HCT116 (cell line): ENCODE results near the gene SYNJ2.
A peak's percentile ranks its signal among the peaks of the same experiment; 100 is the strongest.

Source experiments
- CBX3 ChIP-seq: IDR thresholded peaks from 2 replicates; pipeline ENCODE4 v1.6.1; 2012; ENCODE audit warnings: low read depth
- CTCF ChIP-seq, 3 experiments: fragments of 200-600 bp in 1 of 3; sonication (generic) in 1 of 3; IDR thresholded peaks in 2 of 3; conservative IDR thresholded peaks in 1 of 3; 2 replicates each; pipeline ENCODE4 v1.5.1; 2012 to 2017; ENCODE audit warnings: low read depth in 2 of 3, low read length in 2 of 3, antibody characterized with exemption in 1 of 3, borderline replicate concordance in 1 of 3, control low read depth in 1 of 3, mild to moderate bottlenecking in 1 of 3, mixed read lengths in 1 of 3, mixed run types in 1 of 3, moderate library complexity in 1 of 3; ENCODE audit not compliant: insufficient read depth in 1 of 3
- EZH2 ChIP-seq: fragments of 200-600 bp; sonication (generic); IDR thresholded peaks from 2 replicates; pipeline ENCODE4 v1.6.1; 2017; ENCODE audit warnings: antibody characterized with exemption, mixed run types
- MAX ChIP-seq: IDR thresholded peaks from 2 replicates; pipeline ENCODE4 v1.6.1; 2012
- POLR2A ChIP-seq: IDR thresholded peaks from 2 replicates; pipeline ENCODE4 v1.7.0; 2011; ENCODE audit warnings: borderline replicate concordance; ENCODE audit not compliant: insufficient read depth, insufficient read length; ENCODE audit errors: extremely low read depth
- POLR2AphosphoS5 ChIP-seq: IDR thresholded peaks from 2 replicates; pipeline ENCODE4 v1.6.1; 2011; ENCODE audit warnings: mild to moderate bottlenecking, low read depth, low read length, moderate library complexity
- SP1 ChIP-seq: IDR thresholded peaks from 2 replicates; pipeline ENCODE4 v1.6.1; 2012; ENCODE audit warnings: low read depth

- peak; percentile 94 for TF ChIP-seq SP1
- TF ChIP-seq CTCF (IDR thresholded peaks at IDR 0.05 in 2 of 3, conservative IDR thresholded peaks at IDR 0.05 in 1 of 3; ENCODE audit: borderline replicate concordance in 1 of 3, insufficient read depth in 1 of 3, low read depth in 2 of 3, low read length in 2 of 3), result no peak
- TF ChIP-seq POLR2AphosphoS5, result peak; percentile 51; the same call in 1 of the 2 replicates
- no peak for TF ChIP-seq POLR2A
- TF ChIP-seq EZH2, result no peak
- peak; percentile 82 for TF ChIP-seq MAX
- peak; percentile 91; the same call in 1 of the 2 replicates for TF ChIP-seq CBX3
Observed at GRCh38 chr6:158057213-158057987, 75.7 kb downstream of the SYNJ2 start.
